ENCODE measurements around the gene ALG14. TPM values are rescaled to one million over a fixed set of nuclear protein-coding genes. Genes with fewer than 3 reads are reported as not detected.

Gene ALG14
- total RNA-seq, 2 donors from 2014 or later: 1.6 TPM

GRCh38 chr1:95111014-95111413 is 38.3 kb upstream of the ALG14 start:
- no peak for ATAC-seq (ENCODE audit: insufficient number of reproducible peaks, low FRiP score, low read depth)
- no peak for TF ChIP-seq CTCF (IDR thresholded peaks at IDR 0.05)
- H3K36me3 ChIP-seq: no peaks in the 10 kb centered on the region

GRCh38 chr1:95108792-95109191 is 36.0 kb upstream of the ALG14 start:
- no peaks in the 10 kb centered on the region for H3K36me3 ChIP-seq
- H3K27me3 ChIP-seq (replicated peaks; ENCODE audit: insufficient read depth): no peaks in the 10 kb centered on the region
- ATAC-seq (ENCODE audit: insufficient number of reproducible peaks, low FRiP score, low read depth) (no peak), DNase-seq (ENCODE audit: low spot score) (no peak)
- no peak for TF ChIP-seq CTCF (IDR thresholded peaks at IDR 0.05)
- H3K4me1 ChIP-seq (ENCODE audit: control insufficient read depth in 1 of 2, low read depth in 2 of 2): no peaks in the 10 kb centered on the region
- H3K4me3 ChIP-seq: no peak overlapping the region
- H3K9me3 ChIP-seq: no peaks in the 10 kb centered on the region
- H3K27ac ChIP-seq: no peak overlapping the region

More at GRCh38 chr1:95111014-95111413, 38.3 kb upstream of the ALG14 start:
- no peak overlapping the region for H3K4me3 ChIP-seq
- no peaks in the 10 kb centered on the region for H3K9me3 ChIP-seq
- H3K4me1 ChIP-seq (ENCODE audit: control insufficient read depth in 1 of 2, low read depth in 2 of 2): no peaks in the 10 kb centered on the region
- no peaks in the 10 kb centered on the region for H3K27me3 ChIP-seq (replicated peaks; ENCODE audit: insufficient read depth)
- no peak for DNase-seq (ENCODE audit: low spot score)
- H3K27ac ChIP-seq: no peak overlapping the region

- no peak for ATAC-seq (ENCODE audit: insufficient number of reproducible peaks, low FRiP score, low read depth)
- Histone ChIP-seq H3K36me3 (no peaks in the 10 kb centered on the region), H3K27me3 (replicated peaks; ENCODE audit: insufficient read depth) (no peaks in the 10 kb centered on the region), H3K4me1 (ENCODE audit: control insufficient read depth in 1 of 2, low read depth in 2 of 2) (no peaks in the 10 kb centered on the region), H3K9me3 (no peaks in the 10 kb centered on the region), H3K4me3 (no peak overlapping the region), H3K27ac (no peak overlapping the region)
- no peak for DNase-seq (ENCODE audit: low spot score)
- TF ChIP-seq CTCF (IDR thresholded peaks at IDR 0.05): no peak
These were observed 25.4 kb upstream of the ALG14 start for GRCh38 chr1:95098196-95098595.

GRCh38 chr1:95097426-95097825 is 24.7 kb upstream of the ALG14 start:
- no peaks in the 10 kb centered on the region for H3K36me3 ChIP-seq
- no peak for ATAC-seq (ENCODE audit: insufficient number of reproducible peaks, low FRiP score, low read depth)
- H3K4me3 ChIP-seq: no peak overlapping the region
- no peak overlapping the region for H3K27ac ChIP-seq
- DNase-seq (ENCODE audit: low spot score): no peak
- TF ChIP-seq CTCF (IDR thresholded peaks at IDR 0.05): no peak
- no peaks in the 10 kb centered on the region for H3K4me1 ChIP-seq (ENCODE audit: control insufficient read depth in 1 of 2, low read depth in 2 of 2)
- H3K9me3 ChIP-seq: no peaks in the 10 kb centered on the region
- H3K27me3 ChIP-seq (replicated peaks; ENCODE audit: insufficient read depth): no peaks in the 10 kb centered on the region

- no peak overlapping the region for H3K27ac ChIP-seq
These were observed 23.6 kb upstream of the ALG14 start for GRCh38 chr1:95096218-95096841.

More at GRCh38 chr1:95096218-95096841, 23.6 kb upstream of the ALG14 start:
- no peaks in the 10 kb centered on the region for H3K36me3 ChIP-seq
- TF ChIP-seq CTCF (IDR thresholded peaks at IDR 0.05): no peak
- no peaks in the 10 kb centered on the region for H3K27me3 ChIP-seq (replicated peaks; ENCODE audit: insufficient read depth)
- no peaks in the 10 kb centered on the region for H3K9me3 ChIP-seq
- H3K4me3 ChIP-seq: no peak overlapping the region
- no peak for DNase-seq (ENCODE audit: low spot score)
- no peaks in the 10 kb centered on the region for H3K4me1 ChIP-seq (ENCODE audit: control insufficient read depth in 1 of 2, low read depth in 2 of 2)
- no peak for ATAC-seq (ENCODE audit: insufficient number of reproducible peaks, low FRiP score, low read depth)

Measured in thoracic aorta (tissue), 2 donors.